Keratinocyte (primary cell): Measurements from ENCODE around the gene INIP. TPM values are rescaled to one million over a fixed set of nuclear protein-coding genes. Genes with fewer than 3 reads are reported as not detected.

Experiments used
- DNase-seq: peaks from one replicate; pipeline ENCODE4 v3.0.0-alpha.2; 2011; ENCODE audit warnings: low read depth, missing footprints, low spot score
- FAIRE-seq: peaks from 2 replicates; lab custom pipeline; 2011; peaks lifted over from hg19 to GRCh38; lab: Jason Lieb, UNC
- H2AFZ ChIP-seq: 2 replicates; pipeline ENCODE4 v1.6.0; 2012; ENCODE audit warnings: low read length, control low read depth, inconsistent platforms; ENCODE audit not compliant: control insufficient read depth
- H3K27ac ChIP-seq: 2 replicates; pipeline ENCODE4 v1.5.1; 2011; ENCODE audit warnings: low read length; ENCODE audit not compliant: control insufficient read depth, insufficient read depth
- H3K27me3 ChIP-seq: 3 replicates; pipeline ENCODE4 v1.6.0; 2011; ENCODE audit warnings: low read length; ENCODE audit not compliant: control insufficient read depth, insufficient read depth; ENCODE audit errors: extremely low read depth
- H3K36me3 ChIP-seq, 2 experiments: 2 replicates in 1 of 2; 3 replicates in 1 of 2; pipeline ENCODE4 v1.5.1; 2011; ENCODE audit warnings: low read length in 2 of 2, mild to moderate bottlenecking in 1 of 2; ENCODE audit not compliant: control insufficient read depth in 2 of 2, insufficient read depth in 2 of 2; ENCODE audit errors: extremely low read depth in 1 of 2
- H3K4me1 ChIP-seq: 3 replicates; pipeline ENCODE4 v1.5.1; 2011; ENCODE audit warnings: low read length; ENCODE audit not compliant: control insufficient read depth, insufficient read depth; ENCODE audit errors: extremely low read depth
- H3K4me2 ChIP-seq: 3 replicates; pipeline ENCODE4 v1.6.0; 2011; ENCODE audit warnings: low read depth, low read length; ENCODE audit not compliant: control insufficient read depth, insufficient read depth; ENCODE audit errors: extremely low read depth
- H3K4me3 ChIP-seq, 3 experiments: fragments of 200-600 bp in 1 of 3; sonication (generic) in 1 of 3; 2 replicates in 2 of 3; 3 replicates in 1 of 3; pipeline ENCODE4 v1.5.1; 2011 to 2016; ENCODE audit warnings: low read length in 3 of 3, mild to moderate bottlenecking in 3 of 3, control low read depth in 2 of 3, inconsistent platforms in 1 of 3, low read depth in 1 of 3, mixed read lengths in 1 of 3, mixed run types in 1 of 3, moderate library complexity in 1 of 3; ENCODE audit not compliant: control insufficient read depth in 2 of 3, insufficient read depth in 2 of 3; ENCODE audit errors: extremely low read depth in 1 of 3
- H3K79me2 ChIP-seq: 2 replicates; pipeline ENCODE4 v1.6.0; 2012; ENCODE audit warnings: low read length; ENCODE audit not compliant: control insufficient read depth, insufficient read depth
- H3K9ac ChIP-seq: 3 replicates; pipeline ENCODE4 v1.6.0; 2011; ENCODE audit warnings: low read length; ENCODE audit not compliant: control insufficient read depth, insufficient read depth; ENCODE audit errors: extremely low read depth
- H3K9me1 ChIP-seq: 3 replicates; pipeline ENCODE4 v1.6.0; 2011; ENCODE audit warnings: low read length; ENCODE audit not compliant: control insufficient read depth, insufficient read depth; ENCODE audit errors: extremely low read depth
- H3K9me3 ChIP-seq: 2 replicates; pipeline ENCODE4 v1.5.1; 2012; ENCODE audit warnings: low read depth, low read length; ENCODE audit not compliant: control insufficient read depth
- H4K20me1 ChIP-seq: 3 replicates; pipeline ENCODE4 v1.6.0; 2011; ENCODE audit warnings: low read length; ENCODE audit not compliant: control insufficient read depth, insufficient read depth; ENCODE audit errors: extremely low read depth
- EZH2 ChIP-seq: IDR thresholded peaks from one replicate; pipeline ENCODE4 v1.6.1; 2012; ENCODE audit warnings: inconsistent platforms, mild to moderate bottlenecking, low read length, moderate library complexity
- dilution Hi-C: fragments of 300-500 bp; cut with MboI; formaldehyde crosslinking; loops from one replicate; pipeline ENCODE4 v1.7.0; 2020; ENCODE audit warnings: low sequenced_read_pairs; ENCODE audit not compliant: extremely low pct_ligation_motif_present
- polyA plus RNA-seq, 5 experiments: library from polyadenylated mRNA; depleted of rRNA in 3 of 5; stranded (reverse) in 3 of 5; stranded (forward) in 1 of 5; unstranded in 1 of 5; fragments of >200 nt; gene quantifications; 1 replicate in 1 of 5; 2 replicates in 3 of 5; 3 replicates in 1 of 5; pipeline versions ENCODE4 v1.2.1 to v1.2.3, GENCODE V29; 2011 to 2012; ENCODE audit warnings: missing spikeins in 2 of 5, low read depth in 1 of 5, low replicate concordance in 1 of 5
- TF ChIP-seq, protein P1 (sequence below), 3 experiments: IDR thresholded peaks in 1 of 3; conservative IDR thresholded peaks in 1 of 3; optimal IDR thresholded peaks in 1 of 3; 2 replicates in 2 of 3; 3 replicates in 1 of 3; pipeline versions ENCODE3 to v1.5.1; 2011; ENCODE audit warnings: low read length in 3 of 3, mild to moderate bottlenecking in 3 of 3, moderate library complexity in 2 of 3, control low read depth in 1 of 3, inconsistent platforms in 1 of 3; ENCODE audit not compliant: insufficient read depth in 2 of 3; ENCODE audit errors: extremely low read depth in 1 of 3

INIP gene
- polyA plus RNA-seq, 1 donor (not counting 4 experiments of a cell fraction or from before 2014, with no cell fraction given), result 22.0 TPM

DNA sequence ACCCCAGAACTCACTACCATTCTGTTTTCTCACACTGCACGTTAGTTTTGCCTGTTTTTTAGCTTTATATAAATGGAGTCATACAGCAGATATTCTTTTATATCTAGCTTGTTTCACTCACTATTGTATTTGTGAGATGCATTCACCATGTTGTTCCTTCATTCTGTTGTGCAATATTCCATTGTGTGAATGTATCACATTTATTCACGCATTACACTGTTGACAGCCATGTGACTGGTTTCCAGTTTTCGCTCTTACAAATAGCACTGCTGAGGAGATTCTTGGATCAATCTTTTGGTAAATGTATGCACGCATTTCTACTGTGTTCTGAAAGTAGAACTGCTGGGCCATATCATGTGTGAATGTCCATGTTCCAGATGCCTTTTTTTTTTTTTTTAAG, 26.3 kb upstream of the INIP start:
- no peaks in the 10 kb centered on the region for H3K9me3 ChIP-seq
- no peaks in the 10 kb centered on the region for H3K4me1 ChIP-seq
- DNase-seq (no peak), FAIRE-seq (no peak)
- TF ChIP-seq EZH2, result no peak
- TF ChIP-seq, protein P1, sequence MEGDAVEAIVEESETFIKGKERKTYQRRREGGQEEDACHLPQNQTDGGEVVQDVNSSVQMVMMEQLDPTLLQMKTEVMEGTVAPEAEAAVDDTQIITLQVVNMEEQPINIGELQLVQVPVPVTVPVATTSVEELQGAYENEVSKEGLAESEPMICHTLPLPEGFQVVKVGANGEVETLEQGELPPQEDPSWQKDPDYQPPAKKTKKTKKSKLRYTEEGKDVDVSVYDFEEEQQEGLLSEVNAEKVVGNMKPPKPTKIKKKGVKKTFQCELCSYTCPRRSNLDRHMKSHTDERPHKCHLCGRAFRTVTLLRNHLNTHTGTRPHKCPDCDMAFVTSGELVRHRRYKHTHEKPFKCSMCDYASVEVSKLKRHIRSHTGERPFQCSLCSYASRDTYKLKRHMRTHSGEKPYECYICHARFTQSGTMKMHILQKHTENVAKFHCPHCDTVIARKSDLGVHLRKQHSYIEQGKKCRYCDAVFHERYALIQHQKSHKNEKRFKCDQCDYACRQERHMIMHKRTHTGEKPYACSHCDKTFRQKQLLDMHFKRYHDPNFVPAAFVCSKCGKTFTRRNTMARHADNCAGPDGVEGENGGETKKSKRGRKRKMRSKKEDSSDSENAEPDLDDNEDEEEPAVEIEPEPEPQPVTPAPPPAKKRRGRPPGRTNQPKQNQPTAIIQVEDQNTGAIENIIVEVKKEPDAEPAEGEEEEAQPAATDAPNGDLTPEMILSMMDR (optimal IDR thresholded peaks at IDR 0.05 in 1 of 3, IDR thresholded peaks at IDR 0.05 in 1 of 3, conservative IDR thresholded peaks at IDR 0.05 in 1 of 3; ENCODE audit: extremely low read depth in 1 of 3, insufficient read depth in 2 of 3, low read length in 3 of 3), result no peak
- H3K4me2 ChIP-seq, result no peak overlapping the region
- H4K20me1 ChIP-seq, result no peaks in the 10 kb centered on the region
- H3K27ac ChIP-seq, result no peak overlapping the region
- no peaks in the 10 kb centered on the region for H3K27me3 ChIP-seq
- no peak overlapping the region for H3K9ac ChIP-seq
- H2AFZ ChIP-seq, result no peak overlapping the region
- no peaks in the 10 kb centered on the region for H3K9me1 ChIP-seq
- H3K4me3 ChIP-seq, result no peak overlapping the region
- dilution Hi-C loops, result no loop called here
- no peaks in the 10 kb centered on the region for H3K36me3 ChIP-seq
- H3K79me2 ChIP-seq, result no peaks in the 10 kb centered on the region

DNA sequence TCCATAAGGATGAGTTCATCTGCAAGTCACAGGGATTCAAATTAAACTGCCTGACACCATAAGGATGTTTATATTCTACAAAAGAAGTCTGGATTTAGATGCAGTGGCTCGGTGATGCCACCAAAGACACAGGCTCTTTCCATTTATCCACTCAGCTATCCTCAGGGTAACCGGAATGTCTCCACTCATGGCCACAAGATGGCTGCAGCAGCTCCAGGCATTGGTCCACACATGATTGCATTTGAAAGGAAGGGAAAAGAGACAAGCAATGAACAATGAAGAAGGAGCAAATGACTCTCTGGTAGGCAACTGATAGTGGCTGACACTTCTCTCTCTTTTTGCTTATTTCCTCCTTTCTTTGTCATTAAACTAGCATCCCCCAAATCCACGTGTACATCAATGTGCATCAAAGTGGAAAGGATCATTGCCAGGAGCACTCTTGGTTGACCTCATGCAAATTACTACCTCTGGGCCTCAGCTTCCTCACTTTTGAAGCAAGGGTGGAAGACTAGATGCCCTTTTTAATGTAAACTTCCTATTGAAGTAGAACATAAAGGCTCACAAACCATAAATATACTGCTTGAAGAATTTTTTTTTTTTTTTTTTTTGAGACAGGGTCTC, 25.4 kb upstream of the INIP start:
- H3K36me3 ChIP-seq, result no peaks in the 10 kb centered on the region
- H3K4me2 ChIP-seq, result no peak overlapping the region
- H3K27me3 ChIP-seq, result no peaks in the 10 kb centered on the region
- H3K4me3 ChIP-seq, result no peak overlapping the region
- H3K79me2 ChIP-seq, result no peaks in the 10 kb centered on the region
- dilution Hi-C loops, result no loop called here
- H4K20me1 ChIP-seq, result no peaks in the 10 kb centered on the region
- H3K27ac ChIP-seq, result no peak overlapping the region
- no peak overlapping the region for H2AFZ ChIP-seq
- no peaks in the 10 kb centered on the region for H3K4me1 ChIP-seq
- no peak for FAIRE-seq
- H3K9me1 ChIP-seq, result no peaks in the 10 kb centered on the region
- H3K9ac ChIP-seq, result no peak overlapping the region
- H3K9me3 ChIP-seq, result no peaks in the 10 kb centered on the region
- TF ChIP-seq, protein P1 (optimal IDR thresholded peaks at IDR 0.05 in 1 of 3, IDR thresholded peaks at IDR 0.05 in 1 of 3, conservative IDR thresholded peaks at IDR 0.05 in 1 of 3; ENCODE audit: extremely low read depth in 1 of 3, insufficient read depth in 2 of 3, low read length in 3 of 3), result peak in 1 of 3 experiments; percentile 60
- no peak for TF ChIP-seq EZH2
- no peak for DNase-seq
